HG03025 (cell line): ENCODE results near the gene LRG1.

Experiments used
- ATAC-seq: cut with Tn5 transposase; IDR thresholded peaks from one replicate; pipeline ENCODE4 v1.9.1; 2021; ENCODE audit warnings: mild to moderate bottlenecking, moderate library complexity; ENCODE audit not compliant: unreplicated experiment, low FRiP score

Gene LRG1

DNA sequence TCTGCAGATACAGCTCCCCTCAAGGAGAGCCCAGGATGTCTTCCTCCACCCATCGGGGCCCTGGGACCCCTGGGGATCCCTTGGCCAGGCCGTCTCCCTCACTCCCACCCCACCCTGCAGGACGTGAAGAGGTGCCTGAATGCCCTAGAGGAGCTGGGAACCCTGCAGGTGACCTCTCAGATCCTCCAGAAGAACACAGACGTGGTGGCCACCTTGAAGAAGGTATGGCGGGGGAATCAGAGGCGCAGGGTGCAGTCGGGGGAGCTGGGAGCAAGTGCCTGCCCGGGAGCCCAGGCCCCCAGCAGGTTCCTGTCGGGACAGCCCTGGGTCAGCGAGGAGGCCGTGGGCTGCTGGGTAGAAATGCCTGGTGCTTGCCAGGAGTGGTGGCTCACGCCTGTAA is 41.1 kb downstream of the LRG1 start:
- no peak for ATAC-seq

GRCh38 chr19:4497770-4498389 is 42.0 kb downstream of the LRG1 start:
- ATAC-seq = no peak

- no peak for ATAC-seq
Measured at GRCh38 chr19:4496304-4496703, 43.5 kb downstream of the LRG1 start.

DNA sequence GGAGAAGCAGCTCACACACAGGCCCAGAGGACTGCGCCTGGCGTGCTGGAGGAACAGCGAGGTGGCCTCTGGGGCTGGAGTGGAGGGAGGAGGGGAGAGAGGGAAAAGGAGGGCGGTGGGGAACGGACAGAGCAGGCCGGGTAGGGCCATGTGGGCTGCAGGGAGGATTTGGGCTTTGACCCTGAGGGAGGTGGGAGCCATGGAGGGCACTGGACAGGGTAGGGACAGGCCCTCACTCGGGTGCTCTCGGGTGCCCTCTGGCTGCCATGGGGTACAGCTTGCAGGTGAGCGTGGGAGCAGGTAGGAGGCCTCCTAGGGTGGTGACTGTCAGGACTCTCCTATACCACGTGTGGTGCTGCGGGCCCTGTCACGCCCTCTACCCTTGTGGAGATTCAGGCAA is 44.4 kb downstream of the LRG1 start:
- ATAC-seq = no peak

GRCh38 chr19:4494691-4495064 is 45.2 kb downstream of the LRG1 start:
- ATAC-seq = no peak

DNA sequence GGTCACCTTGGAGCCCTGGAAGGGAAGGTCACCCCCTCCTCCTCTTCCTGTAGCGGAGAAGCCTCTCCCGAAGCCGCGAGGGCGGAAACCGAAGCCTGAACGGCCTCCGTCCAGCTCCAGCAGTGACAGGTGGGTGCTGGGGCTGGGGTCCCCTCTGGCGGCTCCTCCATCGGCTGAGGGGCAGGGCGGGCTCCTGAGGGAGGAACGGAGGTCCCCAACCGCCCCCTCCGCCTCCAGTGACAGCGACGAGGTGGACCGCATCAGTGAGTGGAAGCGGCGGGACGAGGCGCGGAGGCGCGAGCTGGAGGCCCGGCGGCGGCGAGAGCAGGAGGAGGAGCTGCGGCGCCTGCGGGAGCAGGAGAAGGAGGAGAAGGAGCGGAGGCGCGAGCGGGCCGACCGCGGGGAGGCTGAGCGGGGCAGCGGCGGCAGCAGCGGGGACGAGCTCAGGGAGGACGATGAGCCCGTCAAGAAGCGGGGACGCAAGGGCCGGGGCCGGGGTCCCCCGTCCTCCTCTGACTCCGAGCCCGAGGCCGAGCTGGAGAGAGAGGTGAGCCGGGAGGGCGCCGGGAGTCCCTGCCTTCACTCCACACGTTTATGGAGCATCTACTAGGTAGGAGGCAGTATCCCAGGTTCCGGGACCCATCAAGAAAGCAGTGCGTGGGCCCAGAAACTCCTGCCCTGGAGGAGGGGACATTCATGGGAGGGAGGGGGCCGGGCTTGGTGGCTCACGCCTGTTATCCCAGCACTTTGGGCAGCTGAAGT is 45.7 kb downstream of the LRG1 start:
- no peak for ATAC-seq

GRCh38 chr19:4493104-4493928 is 46.5 kb downstream of the LRG1 start:
- ATAC-seq = no peak

GRCh38 chr19:4492337-4493103 is 47.3 kb downstream of the LRG1 start:
- ATAC-seq = no peak

DNA sequence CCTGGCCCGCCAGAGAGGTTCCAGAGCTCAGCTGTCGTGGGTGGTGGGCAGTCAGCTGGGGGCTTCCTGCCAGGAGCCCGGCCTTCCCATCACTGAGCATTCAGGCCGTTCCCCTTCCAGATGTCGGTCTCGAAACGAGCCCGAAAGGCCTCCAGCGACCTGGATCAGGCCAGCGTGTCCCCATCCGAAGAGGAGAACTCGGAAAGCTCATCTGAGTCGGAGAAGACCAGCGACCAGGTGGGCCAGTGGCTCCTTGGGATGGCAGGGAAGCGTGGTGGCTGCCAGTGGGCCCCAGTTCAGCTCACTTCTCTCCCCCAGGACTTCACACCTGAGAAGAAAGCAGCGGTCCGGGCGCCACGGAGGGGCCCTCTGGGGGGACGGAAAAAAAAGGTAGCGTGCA is 48.4 kb downstream of the LRG1 start:
- no peak for ATAC-seq

DNA sequence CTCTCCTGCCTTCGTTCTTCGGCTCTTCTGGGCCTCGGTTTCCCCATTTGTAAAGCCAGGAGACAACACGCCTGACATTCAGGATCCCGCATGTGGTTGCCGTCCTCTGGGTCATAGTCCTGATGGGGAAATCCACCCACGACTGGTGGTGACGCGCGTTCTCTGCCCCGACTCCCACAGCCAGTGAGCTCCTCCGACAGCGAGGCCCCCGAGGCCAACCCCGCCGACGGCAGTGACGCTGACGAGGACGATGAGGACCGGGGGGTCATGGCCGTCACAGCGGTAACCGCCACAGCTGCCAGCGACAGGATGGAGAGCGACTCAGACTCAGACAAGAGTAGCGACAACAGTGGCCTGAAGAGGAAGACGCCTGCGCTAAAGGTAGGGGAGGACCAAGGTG is 51.3 kb downstream of the LRG1 start:
- ATAC-seq = no peak

GRCh38 chr19:4487572-4487971 is 52.3 kb downstream of the LRG1 start:
- ATAC-seq = no peak
